HG03520 (cell line): ENCODE measurements around the gene NCR2.

Experiments used
- ATAC-seq: cut with Tn5 transposase; IDR thresholded peaks from one replicate; pipeline ENCODE4 v1.9.1; 2021; ENCODE audit warnings: mild to moderate bottlenecking, moderate library complexity; ENCODE audit not compliant: unreplicated experiment

The NCR2 gene

DNA sequence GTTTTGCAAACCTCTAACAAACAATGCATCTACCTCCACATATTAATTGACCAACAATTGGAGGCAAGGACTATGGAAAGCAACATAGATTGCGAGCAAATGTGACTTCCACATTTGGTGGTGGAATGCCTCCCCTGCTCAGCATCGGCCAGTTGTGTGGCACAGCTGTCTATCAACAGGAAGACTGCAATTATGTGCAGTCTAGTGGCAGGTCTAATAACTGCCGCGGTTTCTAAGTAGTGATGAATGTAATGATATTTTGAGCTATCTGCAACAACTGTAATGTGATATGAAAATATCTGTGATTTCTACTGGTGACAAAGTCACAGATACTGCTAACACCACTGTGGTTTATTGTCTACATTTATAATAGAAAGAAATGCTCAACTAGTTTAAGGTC, 56.8 kb downstream of the NCR2 start:
- ATAC-seq: no peak

GRCh38 chr6:41396335-41396734, 60.9 kb downstream of the NCR2 start:
- no peak for ATAC-seq

- ATAC-seq: no peak
These were observed 64.0 kb downstream of the NCR2 start for GRCh38 chr6:41399424-41399823.
